Suppressor macrophage treated with lipopolysaccharide for 4 hours (primary cell): Measurements from ENCODE around the gene MARCHF11.

ENCODE experiments used
- DNase-seq: peaks from one replicate; pipeline ENCODE4 v3.0.0-alpha.2; 2020

The MARCHF11 gene

GRCh38 chr5:16131878-16132277 is 47.7 kb downstream of the MARCHF11 start:
- no peak for DNase-seq

GRCh38 chr5:16128944-16129343 is 50.6 kb downstream of the MARCHF11 start:
- DNase-seq: no peak

GRCh38 chr5:16127865-16128544 is 51.6 kb downstream of the MARCHF11 start:
- no peak for DNase-seq

GRCh38 chr5:16120579-16120978 is 59.0 kb downstream of the MARCHF11 start:
- DNase-seq: no peak

- DNase-seq: no peak
These were observed 59.8 kb downstream of the MARCHF11 start for GRCh38 chr5:16119790-16120189.

- DNase-seq: no peak
These were observed 64.5 kb downstream of the MARCHF11 start for GRCh38 chr5:16115140-16115539.

- DNase-seq: no peak
These were observed 71.2 kb downstream of the MARCHF11 start for GRCh38 chr5:16108418-16108817.

GRCh38 chr5:16104961-16105360 is 74.6 kb downstream of the MARCHF11 start:
- no peak for DNase-seq

- DNase-seq: no peak
These were observed 84.0 kb downstream of the MARCHF11 start for GRCh38 chr5:16095612-16096011.

- DNase-seq: no peak
These were observed 89.3 kb downstream of the MARCHF11 start for GRCh38 chr5:16090270-16090669.

GRCh38 chr5:16082982-16083381 is 96.6 kb downstream of the MARCHF11 start:
- DNase-seq: no peak

GRCh38 chr5:16082053-16082452 is 97.5 kb downstream of the MARCHF11 start:
- DNase-seq: no peak

- DNase-seq: no peak
These were observed 98.1 kb downstream of the MARCHF11 start for GRCh38 chr5:16081376-16081955.

GRCh38 chr5:16076657-16077056 is 102.9 kb downstream of the MARCHF11 start:
- DNase-seq: no peak

- DNase-seq: no peak
These were observed 105.2 kb downstream of the MARCHF11 start for GRCh38 chr5:16074358-16074757.

GRCh38 chr5:16072616-16073015 is 107.0 kb downstream of the MARCHF11 start:
- no peak for DNase-seq

GRCh38 chr5:16067415-16067814 is 112.2 kb downstream of the MARCHF11 start:
- no peak for DNase-seq

- DNase-seq: no peak
These were observed 112.8 kb downstream of the MARCHF11 start for GRCh38 chr5:16066810-16067209.

- DNase-seq: no peak
These were observed 113.3 kb downstream of the MARCHF11 start for GRCh38 chr5:16066320-16066719.

GRCh38 chr5:16065831-16066230 is 113.8 kb downstream of the MARCHF11 start:
- no peak for DNase-seq

- DNase-seq: no peak
These were observed 115.3 kb downstream of the MARCHF11 start for GRCh38 chr5:16064135-16064893.

GRCh38 chr5:16061163-16061562 is 118.4 kb downstream of the MARCHF11 start:
- no peak for DNase-seq

- DNase-seq: no peak
These were observed 122.3 kb downstream of the MARCHF11 start for GRCh38 chr5:16057277-16057676.

GRCh38 chr5:16051246-16051755 is 128.3 kb downstream of the MARCHF11 start:
- no peak for DNase-seq
